Measurements from ENCODE around the gene PTGES3L.
"Not testable (repeated sequence)": the region's sequence is repeated elsewhere in the genome, so short reads cannot be mapped to it uniquely, and the experiment has no call there.

The PTGES3L gene

DNA sequence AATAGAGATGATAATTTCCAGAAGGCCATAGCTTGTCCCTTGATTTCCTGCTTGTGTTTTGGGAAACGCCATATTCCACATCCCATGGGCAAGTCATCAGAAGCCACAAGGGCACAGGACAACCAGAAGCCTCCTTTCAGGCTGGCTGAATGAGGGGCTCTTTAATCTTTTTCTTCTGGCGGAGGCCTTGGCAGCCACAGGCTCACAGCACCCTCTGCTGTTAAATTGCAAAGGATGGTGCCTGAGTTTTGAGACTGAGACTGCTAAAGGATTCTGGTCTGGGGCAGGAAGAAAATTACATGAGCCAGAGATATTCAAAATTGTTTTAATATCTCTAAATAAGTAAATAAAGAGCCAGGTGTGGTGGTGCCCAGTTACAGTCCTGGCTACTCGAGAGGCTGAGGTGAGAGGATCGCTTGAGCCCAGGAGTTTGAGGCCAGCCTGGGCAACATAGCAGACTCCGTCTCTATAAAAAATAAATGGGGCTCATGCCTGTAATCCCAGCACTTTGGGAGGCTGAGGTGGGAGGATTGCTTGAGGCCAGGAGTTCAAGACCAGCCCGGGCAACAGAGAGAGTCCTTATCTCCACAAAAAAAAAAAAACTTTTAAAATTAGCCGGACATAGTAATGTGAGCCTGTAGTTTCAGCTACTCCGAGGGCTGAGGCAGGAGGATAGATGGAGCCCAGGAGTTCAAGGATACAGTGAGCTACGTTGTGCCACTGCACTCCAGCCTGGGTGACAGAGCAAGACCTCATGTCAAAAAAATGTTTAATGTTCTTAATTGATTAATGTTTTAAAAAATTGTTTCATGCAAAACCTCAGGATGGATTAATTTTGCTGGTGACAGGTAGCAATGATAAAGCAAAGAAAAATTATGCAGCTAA lies 41.9 kb downstream of the PTGES3L start:
- no peak overlapping the region for H3K4me3 ChIP-seq
- no peaks in the 10 kb centered on the region for H3K9me3 ChIP-seq
- H3K4me1 ChIP-seq: no peaks in the 10 kb centered on the region
- H3K36me3 ChIP-seq (replicated peaks): no peaks in the 10 kb centered on the region
- DNase-seq (ENCODE audit: low spot score in 2 of 2): peak; percentile 50 to 65
- in situ Hi-C loops (cut with MboI; ENCODE audit: low sequenced_read_pairs): loop anchor here (25.0 kb wide), 1 partner anchor 351 kb away; the partner anchor contains the start of gene PSMC3IP
- H3K27me3 ChIP-seq (ENCODE audit: low read depth): peaks cover 3% of the 10 kb centered on the region; the same call in 1 of the 2 replicates

DNA sequence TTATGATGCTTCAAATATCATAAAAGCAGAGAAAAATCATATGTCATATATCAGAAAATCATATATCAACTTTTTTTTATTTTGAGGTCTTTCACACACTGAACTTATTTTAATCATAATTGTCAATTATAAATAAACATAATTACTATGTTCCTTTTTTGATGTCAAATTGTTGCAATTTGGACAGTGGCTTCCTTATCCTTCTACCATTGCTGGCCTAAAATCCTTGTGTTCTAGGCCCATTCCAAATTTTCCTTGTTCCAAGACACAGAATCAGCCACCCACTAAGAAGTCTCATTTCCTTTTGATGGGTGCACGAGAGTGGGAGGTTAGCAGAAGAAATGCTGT lies 50.4 kb downstream of the PTGES3L start:
- H3K4me3 ChIP-seq: no peak overlapping the region
- H3K9me3 ChIP-seq: no peaks in the 10 kb centered on the region
- peaks cover 3% of the 10 kb centered on the region; the same call in 1 of the 2 replicates for H3K27me3 ChIP-seq (ENCODE audit: low read depth)
- DNase-seq (ENCODE audit: low spot score in 2 of 2): no peak
- in situ Hi-C loops (cut with MboI; ENCODE audit: low sequenced_read_pairs): loop anchor here (25.0 kb wide), 1 partner anchor 342 kb away; the partner anchor contains the start of gene PSMC3IP
- H3K36me3 ChIP-seq (replicated peaks): no peaks in the 10 kb centered on the region
- H3K4me1 ChIP-seq: no peaks in the 10 kb centered on the region

DNA sequence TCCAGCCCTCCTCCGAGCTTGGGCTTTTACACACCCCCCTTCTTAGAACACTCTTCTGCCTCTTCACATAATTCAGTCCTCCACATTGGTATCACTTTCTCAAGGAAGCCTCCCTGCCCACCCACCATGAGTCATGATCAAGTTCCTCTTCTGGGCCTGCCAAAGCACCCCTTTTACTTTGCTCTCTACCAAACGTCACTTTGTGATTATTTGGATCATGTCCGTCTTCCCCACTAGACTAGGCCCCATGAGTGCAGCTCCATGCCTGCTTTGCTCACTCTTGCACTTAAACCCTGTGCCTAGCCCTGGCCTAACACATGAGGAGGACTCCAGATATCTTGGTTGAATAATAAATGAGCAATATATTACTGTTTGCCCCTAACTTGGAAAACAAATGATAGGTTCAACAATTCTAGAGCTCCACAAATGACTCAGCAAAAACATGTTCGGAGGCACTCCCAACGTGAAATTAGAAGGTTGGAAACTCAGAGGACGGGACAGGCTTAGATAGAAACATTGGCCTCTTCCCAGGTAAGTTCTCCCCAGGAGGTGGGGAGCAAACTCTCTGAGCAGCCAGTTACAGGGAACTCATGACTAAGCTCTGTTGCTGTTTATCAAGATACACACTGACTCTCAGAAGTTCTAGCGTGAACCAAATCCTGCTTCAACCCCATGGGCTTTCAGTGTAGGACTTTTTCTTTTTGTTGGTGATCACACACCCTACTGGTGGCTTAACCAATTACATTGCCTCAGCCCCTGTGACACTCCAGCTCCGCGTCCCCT lies 51.0 kb downstream of the PTGES3L start:
- peak; percentile 33 to 39 for DNase-seq (ENCODE audit: low spot score in 2 of 2)
- no peaks in the 10 kb centered on the region for H3K9me3 ChIP-seq
- no peaks in the 10 kb centered on the region for H3K4me1 ChIP-seq
- in situ Hi-C loops (cut with MboI; ENCODE audit: low sequenced_read_pairs): loop anchor here (25.0 kb wide), 1 partner anchor 342 kb away; the partner anchor contains the start of gene PSMC3IP
- peaks cover 2% of the 10 kb centered on the region; the same call in 1 of the 2 replicates for H3K27me3 ChIP-seq (ENCODE audit: low read depth)
- no peak overlapping the region for H3K4me3 ChIP-seq
- H3K36me3 ChIP-seq (replicated peaks): no peaks in the 10 kb centered on the region

GRCh38 chr17:42924891-42925290 lies 55.0 kb downstream of the PTGES3L start:
- DNase-seq (ENCODE audit: low spot score in 2 of 2): no peak
- Histone ChIP-seq H3K4me1 (no peaks in the 10 kb centered on the region), H3K9me3 (no peaks in the 10 kb centered on the region), H3K27me3 (ENCODE audit: low read depth) (peaks cover 15% of the 10 kb centered on the region), H3K36me3 (replicated peaks) (no peaks in the 10 kb centered on the region), H3K4me3 (no peak overlapping the region)
- in situ Hi-C loops (cut with MboI; ENCODE audit: low sequenced_read_pairs): loop anchor here (25.0 kb wide), 1 partner anchor 338 kb away; the partner anchor contains the start of gene PSMC3IP

GRCh38 chr17:42923472-42923871 lies 56.4 kb downstream of the PTGES3L start:
- H3K4me3 ChIP-seq; H3K4me1 ChIP-seq; in situ Hi-C loops (cut with MboI; ENCODE audit: low sequenced_read_pairs); H3K9me3 ChIP-seq; DNase-seq (ENCODE audit: low spot score in 2 of 2); H3K36me3 ChIP-seq (replicated peaks): not testable (repeated sequence)
- peaks cover 15% of the 10 kb centered on the region for H3K27me3 ChIP-seq (ENCODE audit: low read depth)

DNA sequence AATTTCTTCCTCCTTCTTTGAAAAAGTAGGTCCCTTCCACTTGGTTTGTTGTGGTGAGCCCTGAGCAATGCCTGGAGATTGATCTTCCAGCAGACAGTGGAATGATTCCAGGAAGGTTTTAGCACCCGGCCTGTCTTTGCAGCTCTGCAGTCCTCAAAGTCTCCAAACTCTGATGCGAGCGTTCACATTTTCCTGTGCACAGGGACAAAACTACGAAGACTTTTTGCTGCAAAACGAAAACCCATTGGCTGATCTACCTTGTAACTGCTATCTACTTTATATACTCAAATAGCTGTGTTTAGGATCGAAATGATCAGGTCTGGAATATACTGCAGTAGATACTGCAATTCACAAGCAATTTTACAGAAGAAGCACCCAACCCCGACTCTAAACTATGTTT lies 57.6 kb downstream of the PTGES3L start:
- H3K36me3 ChIP-seq (replicated peaks): no peaks in the 10 kb centered on the region
- in situ Hi-C loops (cut with MboI; ENCODE audit: low sequenced_read_pairs): no loop called here
- H3K4me3 ChIP-seq: no peak overlapping the region
- H3K9me3 ChIP-seq: no peaks in the 10 kb centered on the region
- no peak for DNase-seq (ENCODE audit: low spot score in 2 of 2)
- H3K27me3 ChIP-seq (ENCODE audit: low read depth): peaks cover 15% of the 10 kb centered on the region
- H3K4me1 ChIP-seq: peaks cover 3% of the 10 kb centered on the region; the same call in 1 of the 2 replicates

DNA sequence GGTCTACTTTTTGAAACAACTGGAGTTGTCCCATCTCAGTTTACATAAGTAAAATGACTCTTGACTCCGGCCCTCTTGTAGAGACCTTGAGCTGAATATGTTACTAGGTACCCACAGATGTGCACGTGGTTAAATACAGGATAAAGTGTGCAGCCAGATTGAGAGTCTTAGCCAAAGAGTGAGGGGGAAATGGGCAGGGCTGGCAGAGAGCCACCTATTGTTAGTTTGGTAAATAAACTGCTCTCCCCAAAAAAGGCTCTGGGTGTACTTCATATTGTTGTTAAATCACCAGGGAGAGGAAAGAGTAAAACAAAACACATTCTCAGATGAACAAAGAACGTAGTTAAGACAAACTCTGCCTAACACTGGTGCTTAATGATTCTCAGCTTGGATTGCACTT lies 59.0 kb downstream of the PTGES3L start:
- no peaks in the 10 kb centered on the region for H3K36me3 ChIP-seq (replicated peaks)
- no peak for DNase-seq (ENCODE audit: low spot score in 2 of 2)
- H3K27me3 ChIP-seq (ENCODE audit: low read depth): peaks cover 15% of the 10 kb centered on the region
- H3K4me3 ChIP-seq: no peak overlapping the region
- H3K9me3 ChIP-seq: no peaks in the 10 kb centered on the region
- in situ Hi-C loops (cut with MboI; ENCODE audit: low sequenced_read_pairs): no loop called here
- peaks cover 4% of the 10 kb centered on the region; the same call in 1 of the 2 replicates for H3K4me1 ChIP-seq

- H3K4me3 ChIP-seq: no peak overlapping the region
- in situ Hi-C loops (cut with MboI; ENCODE audit: low sequenced_read_pairs): no loop called here
- no peaks in the 10 kb centered on the region for H3K36me3 ChIP-seq (replicated peaks)
- no peak for DNase-seq (ENCODE audit: low spot score in 2 of 2)
- H3K4me1 ChIP-seq: peaks cover 4% of the 10 kb centered on the region; the same call in 1 of the 2 replicates
- no peaks in the 10 kb centered on the region for H3K9me3 ChIP-seq
- peaks cover 15% of the 10 kb centered on the region for H3K27me3 ChIP-seq (ENCODE audit: low read depth)
Measured at GRCh38 chr17:42920106-42920900, 59.6 kb downstream of the PTGES3L start.

DNA sequence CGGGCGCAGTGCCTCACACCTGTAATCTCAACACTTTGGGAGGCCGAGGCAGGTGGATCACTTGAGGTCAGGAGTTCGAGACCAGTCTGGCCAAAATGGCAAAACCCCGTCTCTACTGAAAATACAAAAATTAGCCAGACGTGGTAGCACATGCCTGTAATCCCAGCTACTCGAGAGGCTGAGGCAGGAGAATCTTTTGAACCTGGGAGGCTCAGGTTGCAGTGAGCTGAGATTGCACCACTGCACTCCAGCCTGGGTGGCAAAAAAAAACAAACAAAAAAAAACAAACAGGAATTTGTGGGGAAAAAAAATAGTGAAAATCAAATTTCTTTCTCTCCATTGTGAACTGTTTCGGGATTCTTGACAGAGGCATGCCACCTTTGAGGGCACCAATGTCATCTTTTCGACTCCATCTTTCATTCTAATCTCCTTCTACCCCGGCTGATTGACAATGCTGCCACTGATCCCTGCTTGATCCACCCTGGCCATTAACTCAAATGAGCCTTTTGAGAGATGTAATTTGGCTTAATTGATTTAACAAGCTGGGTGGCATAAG lies 60.3 kb downstream of the PTGES3L start:
- H3K36me3 ChIP-seq (replicated peaks); H3K4me3 ChIP-seq; H3K9me3 ChIP-seq; H3K4me1 ChIP-seq; DNase-seq (ENCODE audit: low spot score in 2 of 2); in situ Hi-C loops (cut with MboI; ENCODE audit: low sequenced_read_pairs): not testable (repeated sequence)
- peaks cover 15% of the 10 kb centered on the region for H3K27me3 ChIP-seq (ENCODE audit: low read depth)

GRCh38 chr17:42918902-42919521 lies 60.9 kb downstream of the PTGES3L start:
- no peaks in the 10 kb centered on the region for H3K9me3 ChIP-seq
- peaks cover 15% of the 10 kb centered on the region for H3K27me3 ChIP-seq (ENCODE audit: low read depth)
- no peaks in the 10 kb centered on the region for H3K36me3 ChIP-seq (replicated peaks)
- in situ Hi-C loops (cut with MboI; ENCODE audit: low sequenced_read_pairs): no loop called here
- peaks cover 4% of the 10 kb centered on the region; the same call in 1 of the 2 replicates for H3K4me1 ChIP-seq
- DNase-seq (ENCODE audit: low spot score in 2 of 2): no peak
- no peak overlapping the region for H3K4me3 ChIP-seq
